Astrocyte (in vitro differentiated cells and primary cell): ENCODE results near the gene MYO5A. TPM values are rescaled to one million over a fixed set of nuclear protein-coding genes. Genes with fewer than 3 reads are reported as not detected.
A peak's percentile ranks its signal among the peaks of the same experiment; 100 is the strongest.

Source experiments
- DNase-seq: peaks from one replicate; pipeline ENCODE4 v3.0.0-alpha.2; 2010; ENCODE audit warnings: low read depth
- FAIRE-seq: peaks from 2 replicates; lab custom pipeline; 2011; peaks lifted over from hg19 to GRCh38; lab: Jason Lieb, UNC
- H2AFZ ChIP-seq: 2 replicates; pipeline ENCODE4 v1.6.0; 2012; ENCODE audit warnings: low read depth, low read length, inconsistent platforms
- H3K27ac ChIP-seq: 2 replicates; pipeline ENCODE4 v1.5.1; 2011; ENCODE audit warnings: low read depth, low read length, inconsistent platforms
- H3K27me3 ChIP-seq: 2 replicates; pipeline ENCODE4 v1.6.0; 2011; ENCODE audit warnings: low read length, inconsistent platforms; ENCODE audit not compliant: insufficient read depth
- H3K36me3 ChIP-seq: 2 replicates; pipeline ENCODE4 v1.5.1; 2011; ENCODE audit warnings: low read length, inconsistent platforms; ENCODE audit not compliant: insufficient read depth
- H3K4me1 ChIP-seq: 2 replicates; pipeline ENCODE4 v1.5.1; 2011; ENCODE audit warnings: low read length, inconsistent platforms; ENCODE audit not compliant: insufficient read depth
- H3K4me2 ChIP-seq: 2 replicates; pipeline ENCODE4 v1.6.0; 2012; ENCODE audit warnings: low read length, inconsistent platforms
- H3K4me3 ChIP-seq: 2 replicates; pipeline ENCODE4 v1.5.1; 2011; ENCODE audit warnings: low read depth, mild to moderate bottlenecking, low read length, inconsistent platforms; ENCODE audit not compliant: insufficient read depth
- H3K79me2 ChIP-seq: 2 replicates; pipeline ENCODE4 v1.6.0; 2012; ENCODE audit warnings: mild to moderate bottlenecking, low read length, inconsistent platforms; ENCODE audit not compliant: insufficient read depth
- H3K9ac ChIP-seq: 2 replicates; pipeline ENCODE4 v1.6.0; 2012; ENCODE audit warnings: mild to moderate bottlenecking, low read length, inconsistent platforms
- H3K9me3 ChIP-seq: 2 replicates; pipeline ENCODE4 v1.5.1; 2012; ENCODE audit warnings: low read depth, mild to moderate bottlenecking, low read length, inconsistent platforms; ENCODE audit not compliant: insufficient read depth
- H4K20me1 ChIP-seq: 2 replicates; pipeline ENCODE4 v1.6.0; 2012; ENCODE audit warnings: low read length, inconsistent platforms; ENCODE audit not compliant: insufficient read depth
- H3K27ac Mint-ChIP-seq: one replicate; pipeline ENCODE4 v1.8.0; 2021; ENCODE audit warnings: mild to moderate bottlenecking, mixed read lengths; ENCODE audit not compliant: unreplicated experiment
- H3K27me3 Mint-ChIP-seq: one replicate; pipeline ENCODE4 v1.8.0; 2021; ENCODE audit warnings: low read depth, mixed read lengths; ENCODE audit not compliant: unreplicated experiment
- H3K36me3 Mint-ChIP-seq: one replicate; pipeline ENCODE4 v1.8.0; 2021; ENCODE audit warnings: low read depth, mixed read lengths; ENCODE audit not compliant: unreplicated experiment
- H3K4me1 Mint-ChIP-seq: one replicate; pipeline ENCODE4 v1.8.0; 2021; ENCODE audit warnings: low read depth, mixed read lengths; ENCODE audit not compliant: unreplicated experiment
- H3K4me3 Mint-ChIP-seq: one replicate; pipeline ENCODE4 v1.8.0; 2021; ENCODE audit warnings: mild to moderate bottlenecking, moderate library complexity, mixed read lengths; ENCODE audit not compliant: unreplicated experiment
- H3K9me3 Mint-ChIP-seq: one replicate; pipeline ENCODE4 v1.8.0; 2021; ENCODE audit warnings: mild to moderate bottlenecking, mixed read lengths; ENCODE audit not compliant: unreplicated experiment
- CTCF ChIP-seq: IDR thresholded peaks from 2 replicates; pipeline ENCODE4 v1.5.1; 2011; ENCODE audit warnings: low read depth, mild to moderate bottlenecking, inconsistent platforms, low read length, moderate library complexity; ENCODE audit not compliant: insufficient read depth
- EZH2 ChIP-seq: IDR thresholded peaks from 2 replicates; pipeline ENCODE4 v1.6.1; 2012; ENCODE audit warnings: mild to moderate bottlenecking, low read length, inconsistent platforms; ENCODE audit not compliant: insufficient read depth
- total RNA-seq: library from RNA; stranded (reverse); gene quantifications from 2 replicates; pipeline ENCODE4 v1.2.1, GENCODE V29; 2021

MYO5A gene
- total RNA-seq, 1 donor from 2014 or later, result 47.6 TPM

- no peaks in the 10 kb centered on the region for H3K4me1 ChIP-seq
- peaks cover 21% of the 10 kb centered on the region for H3K36me3 Mint-ChIP-seq
- no peak overlapping the region for H3K4me3 ChIP-seq
- no peak overlapping the region for H3K4me2 ChIP-seq
- no peaks in the 10 kb centered on the region for H3K9me3 Mint-ChIP-seq
- FAIRE-seq (no peak), DNase-seq (no peak)
- no peak overlapping the region for H2AFZ ChIP-seq
- no peaks in the 10 kb centered on the region for H3K27me3 Mint-ChIP-seq
- no peak overlapping the region for H3K4me3 Mint-ChIP-seq
- no peaks in the 10 kb centered on the region for H3K79me2 ChIP-seq
- no peaks in the 10 kb centered on the region for H4K20me1 ChIP-seq
- H3K27ac ChIP-seq, result no peak overlapping the region
- H3K9me3 ChIP-seq, result no peaks in the 10 kb centered on the region
- peaks cover 21% of the 10 kb centered on the region for H3K4me1 Mint-ChIP-seq
- TF ChIP-seq CTCF, result no peak
- TF ChIP-seq EZH2, result no peak
- peaks cover 5% of the 10 kb centered on the region for H3K36me3 ChIP-seq
- H3K9ac ChIP-seq, result no peak overlapping the region
- peak overlapping the region; percentile 48 for H3K27ac Mint-ChIP-seq
- H3K27me3 ChIP-seq, result no peaks in the 10 kb centered on the region
Measured at GRCh38 chr15:52348056-52348745, 180.5 kb downstream of the MYO5A start.

- H3K36me3 ChIP-seq, result peaks cover 2% of the 10 kb centered on the region
- no peak overlapping the region for H2AFZ ChIP-seq
- no peaks in the 10 kb centered on the region for H3K27me3 ChIP-seq
- H3K4me1 ChIP-seq, result no peaks in the 10 kb centered on the region
- no peaks in the 10 kb centered on the region for H3K9me3 ChIP-seq
- no peaks in the 10 kb centered on the region for H3K27me3 Mint-ChIP-seq
- no peak for TF ChIP-seq CTCF
- no peak for TF ChIP-seq EZH2
- no peaks in the 10 kb centered on the region for H4K20me1 ChIP-seq
- DNase-seq (no peak), FAIRE-seq (no peak)
- no peak overlapping the region for H3K4me3 Mint-ChIP-seq
- no peaks in the 10 kb centered on the region for H3K79me2 ChIP-seq
- H3K36me3 Mint-ChIP-seq, result peaks cover 8% of the 10 kb centered on the region
- no peak overlapping the region for H3K27ac ChIP-seq
- peaks cover 22% of the 10 kb centered on the region for H3K4me1 Mint-ChIP-seq
- no peaks in the 10 kb centered on the region for H3K9me3 Mint-ChIP-seq
- H3K9ac ChIP-seq, result no peak overlapping the region
- H3K27ac Mint-ChIP-seq, result peak overlapping the region; percentile 1
- no peak overlapping the region for H3K4me3 ChIP-seq
- no peak overlapping the region for H3K4me2 ChIP-seq
Measured at GRCh38 chr15:52344592-52344991, 184.1 kb downstream of the MYO5A start.

GRCh38 chr15:52343831-52344230, 184.8 kb downstream of the MYO5A start:
- H3K36me3 Mint-ChIP-seq, result peaks cover 4% of the 10 kb centered on the region
- no peak overlapping the region for H3K4me2 ChIP-seq
- no peak overlapping the region for H3K4me3 ChIP-seq
- FAIRE-seq (no peak), DNase-seq (peak; percentile 52)
- no peaks in the 10 kb centered on the region for H4K20me1 ChIP-seq
- no peak overlapping the region for H3K9ac ChIP-seq
- TF ChIP-seq EZH2, result no peak
- TF ChIP-seq CTCF, result no peak
- peak overlapping the region; percentile 1 for H3K27ac Mint-ChIP-seq
- H3K9me3 Mint-ChIP-seq, result no peaks in the 10 kb centered on the region
- H2AFZ ChIP-seq, result no peak overlapping the region
- no peaks in the 10 kb centered on the region for H3K79me2 ChIP-seq
- peaks cover 2% of the 10 kb centered on the region for H3K36me3 ChIP-seq
- no peaks in the 10 kb centered on the region for H3K27me3 ChIP-seq
- no peak overlapping the region for H3K4me3 Mint-ChIP-seq
- H3K4me1 ChIP-seq, result no peaks in the 10 kb centered on the region
- H3K27ac ChIP-seq, result no peak overlapping the region
- H3K9me3 ChIP-seq, result no peaks in the 10 kb centered on the region
- no peaks in the 10 kb centered on the region for H3K27me3 Mint-ChIP-seq
- peaks cover 25% of the 10 kb centered on the region for H3K4me1 Mint-ChIP-seq
